Omental fat pad (tissue), 4 donors: ENCODE measurements around the gene TWNK. TPM values are rescaled to one million over a fixed set of nuclear protein-coding genes. Genes with fewer than 3 reads are reported as not detected.
A peak's percentile ranks its signal among the peaks of the same experiment; 100 is the strongest.

Source experiments
- ATAC-seq: fragments of 150-250 bp; one replicate; pipeline ENCODE4 v1.9.1; 2016; ENCODE audit warnings: mild to moderate bottlenecking, moderate library complexity; ENCODE audit not compliant: low FRiP score
- DNase-seq: peaks from one replicate; pipeline ENCODE4 v3.0.0-alpha.2; 2019; ENCODE audit warnings: low spot score
- total RNA-seq, 4 donors: library from RNA; depleted of rRNA; stranded (reverse); fragments of >200 nt; gene quantifications; one replicate each; pipeline ENCODE4 v1.1.0, GENCODE V29; 2016
- TF ChIP-seq, protein P1 (sequence below), 3 donors: fragments of 450-650 bp; IDR thresholded peaks; one replicate each; pipeline ENCODE4 v1.5.1; 2016 to 2017; ENCODE audit warnings: antibody characterized with exemption in 3 of 3, mild to moderate bottlenecking in 3 of 3, moderate library complexity in 2 of 3

TWNK gene
- total RNA-seq, 4 donors from 2014 or later = 4.6 to 20.8 (median 6.9) TPM

DNA sequence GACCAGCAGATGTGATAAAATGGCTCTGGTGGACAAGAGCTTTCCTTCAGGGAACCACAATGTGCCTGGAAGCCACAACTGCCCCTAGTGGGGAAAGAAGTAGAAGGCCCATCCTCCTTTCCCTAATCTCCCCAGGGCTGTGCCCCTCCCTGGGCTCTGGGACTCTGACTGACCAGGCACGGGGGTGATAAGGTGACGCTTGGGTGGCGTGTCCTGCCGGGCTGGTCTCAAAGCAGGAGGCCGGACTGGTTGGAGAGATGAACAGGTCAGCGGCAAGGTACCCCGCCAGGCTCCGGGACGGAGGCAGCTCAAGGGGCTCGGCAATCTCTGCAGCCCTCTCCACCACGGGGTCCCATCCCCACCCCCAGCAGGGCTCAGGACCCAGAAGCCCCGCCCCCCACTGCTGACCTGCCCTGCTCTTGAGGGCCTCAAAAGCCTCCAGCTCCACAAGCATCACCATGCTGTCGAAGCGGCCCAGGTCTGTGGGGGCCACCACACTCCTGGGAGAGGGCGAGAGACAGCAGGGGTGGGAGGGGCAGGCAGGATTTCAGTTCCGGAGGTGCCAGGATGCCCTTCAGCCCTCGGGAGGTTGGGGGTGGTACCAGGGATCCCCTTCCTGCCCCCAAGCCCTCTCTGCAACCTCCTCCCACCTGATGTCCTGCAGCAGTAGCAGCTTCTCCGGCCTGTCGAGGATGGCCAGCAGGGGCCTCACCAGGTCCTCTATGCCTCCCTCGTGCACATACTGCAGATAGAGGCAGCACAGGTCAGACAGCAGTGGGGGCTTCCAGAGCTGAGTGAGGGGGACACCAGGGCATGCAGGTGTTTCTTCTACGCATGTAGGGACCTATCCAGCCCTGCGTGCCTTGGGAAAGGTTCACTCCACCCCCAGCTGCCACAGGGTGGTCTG is 24.4 kb downstream of the TWNK start:
- no peak for ATAC-seq
- TF ChIP-seq, protein P1, sequence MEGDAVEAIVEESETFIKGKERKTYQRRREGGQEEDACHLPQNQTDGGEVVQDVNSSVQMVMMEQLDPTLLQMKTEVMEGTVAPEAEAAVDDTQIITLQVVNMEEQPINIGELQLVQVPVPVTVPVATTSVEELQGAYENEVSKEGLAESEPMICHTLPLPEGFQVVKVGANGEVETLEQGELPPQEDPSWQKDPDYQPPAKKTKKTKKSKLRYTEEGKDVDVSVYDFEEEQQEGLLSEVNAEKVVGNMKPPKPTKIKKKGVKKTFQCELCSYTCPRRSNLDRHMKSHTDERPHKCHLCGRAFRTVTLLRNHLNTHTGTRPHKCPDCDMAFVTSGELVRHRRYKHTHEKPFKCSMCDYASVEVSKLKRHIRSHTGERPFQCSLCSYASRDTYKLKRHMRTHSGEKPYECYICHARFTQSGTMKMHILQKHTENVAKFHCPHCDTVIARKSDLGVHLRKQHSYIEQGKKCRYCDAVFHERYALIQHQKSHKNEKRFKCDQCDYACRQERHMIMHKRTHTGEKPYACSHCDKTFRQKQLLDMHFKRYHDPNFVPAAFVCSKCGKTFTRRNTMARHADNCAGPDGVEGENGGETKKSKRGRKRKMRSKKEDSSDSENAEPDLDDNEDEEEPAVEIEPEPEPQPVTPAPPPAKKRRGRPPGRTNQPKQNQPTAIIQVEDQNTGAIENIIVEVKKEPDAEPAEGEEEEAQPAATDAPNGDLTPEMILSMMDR (IDR thresholded peaks at IDR 0.05) = no peak
- no peak for DNase-seq

DNA sequence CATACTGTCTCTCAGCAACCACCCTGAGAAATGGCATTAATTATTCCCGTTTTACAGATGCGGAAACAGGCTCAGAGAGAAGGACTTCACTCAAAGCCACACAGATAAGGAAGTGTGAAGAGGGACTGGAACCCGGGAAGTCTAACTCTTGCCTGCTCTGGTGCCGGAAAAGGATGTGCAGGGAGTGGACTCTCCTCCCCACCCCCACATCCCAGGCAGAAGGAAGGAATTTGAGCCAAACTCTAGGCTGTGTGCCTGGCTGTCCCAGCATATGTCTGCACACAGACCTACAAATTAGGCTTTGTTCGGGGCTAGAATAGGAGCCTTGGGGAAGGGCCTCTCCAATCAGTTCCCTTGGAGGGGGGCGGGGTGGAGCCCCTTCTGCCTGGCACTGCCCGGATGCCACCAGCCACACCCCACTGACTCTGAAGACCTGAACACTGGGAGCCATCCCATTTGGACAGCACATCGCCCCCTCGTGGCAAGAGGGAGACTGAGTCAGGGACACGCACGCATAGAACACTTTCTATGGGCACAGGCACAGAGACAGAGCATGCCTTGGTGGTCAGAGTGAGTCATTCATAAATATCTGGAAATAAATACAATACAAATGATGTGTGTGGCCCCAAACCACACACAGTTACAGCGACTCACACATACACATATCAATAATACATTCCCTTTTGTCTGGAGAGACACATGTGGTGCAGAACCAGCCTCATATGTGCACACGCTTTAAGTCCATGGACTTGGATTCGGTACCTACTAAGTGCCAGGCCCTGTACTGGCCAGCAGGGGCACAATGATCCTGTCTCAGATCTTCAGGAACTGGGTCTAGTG is 25.4 kb downstream of the TWNK start:
- TF ChIP-seq, protein P1 (IDR thresholded peaks at IDR 0.05) = peak in 1 of 3 donors; percentile 60
- ATAC-seq = peak; percentile 89
- peak; percentile 90 for DNase-seq

DNA sequence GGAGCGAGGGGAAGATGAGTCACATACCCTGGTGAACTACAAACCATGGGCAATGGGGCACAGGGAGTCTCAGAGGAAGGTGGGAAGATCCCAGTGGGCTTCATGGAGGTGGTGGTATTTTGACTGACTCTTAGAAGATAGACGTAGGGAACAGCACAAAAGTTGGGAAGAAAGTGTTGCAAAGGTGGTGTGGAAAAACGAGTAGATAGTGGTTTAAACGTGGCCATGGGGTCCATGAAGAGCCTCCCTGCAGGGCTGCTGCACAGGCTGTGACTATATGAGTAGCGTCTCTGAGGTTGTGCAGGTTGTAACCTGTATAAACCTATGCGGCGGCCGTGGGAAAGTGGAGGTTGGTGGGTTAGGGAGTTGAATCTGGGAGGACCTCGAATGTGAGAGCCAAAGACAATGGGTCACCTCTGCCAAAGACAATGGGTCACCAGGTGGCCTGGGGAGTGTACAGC is 26.1 kb downstream of the TWNK start:
- ATAC-seq (no peak), DNase-seq (no peak)
- TF ChIP-seq, protein P1 (IDR thresholded peaks at IDR 0.05) = no peak

DNA sequence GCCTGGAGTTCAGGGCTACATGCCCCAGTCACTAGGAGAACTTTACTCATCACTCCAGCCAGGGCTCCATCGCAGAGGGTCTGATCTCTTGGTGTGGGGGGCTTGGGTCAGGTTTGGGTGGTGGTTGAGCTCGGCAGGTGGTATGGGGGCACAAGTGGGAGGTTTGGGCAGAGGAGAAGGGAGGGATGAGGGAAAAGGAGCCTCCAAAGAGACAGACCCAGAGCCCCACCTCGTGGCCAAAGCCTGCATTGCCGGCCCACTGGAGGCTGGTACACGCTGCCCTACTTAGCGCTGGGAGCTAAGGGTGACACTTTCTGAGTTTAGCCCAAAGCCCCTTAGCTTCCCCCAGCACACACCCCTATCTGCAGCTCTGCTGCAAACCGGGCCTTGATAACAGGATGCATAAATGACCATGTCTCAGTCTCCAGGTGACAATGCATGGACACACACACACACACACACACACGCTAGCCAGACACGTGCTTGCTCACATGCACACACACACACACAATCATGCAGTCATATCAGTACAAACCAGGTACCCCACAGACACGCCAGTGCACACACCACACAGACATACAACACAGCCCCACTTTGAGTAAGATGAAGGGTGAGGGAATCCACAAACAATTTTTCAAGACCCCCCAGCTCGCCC is 27.0 kb downstream of the TWNK start:
- ATAC-seq (peak; percentile 31), DNase-seq (peak; percentile 97)
- TF ChIP-seq, protein P1 (IDR thresholded peaks at IDR 0.05) = peak in 1 of 3 donors; percentile 79

DNA sequence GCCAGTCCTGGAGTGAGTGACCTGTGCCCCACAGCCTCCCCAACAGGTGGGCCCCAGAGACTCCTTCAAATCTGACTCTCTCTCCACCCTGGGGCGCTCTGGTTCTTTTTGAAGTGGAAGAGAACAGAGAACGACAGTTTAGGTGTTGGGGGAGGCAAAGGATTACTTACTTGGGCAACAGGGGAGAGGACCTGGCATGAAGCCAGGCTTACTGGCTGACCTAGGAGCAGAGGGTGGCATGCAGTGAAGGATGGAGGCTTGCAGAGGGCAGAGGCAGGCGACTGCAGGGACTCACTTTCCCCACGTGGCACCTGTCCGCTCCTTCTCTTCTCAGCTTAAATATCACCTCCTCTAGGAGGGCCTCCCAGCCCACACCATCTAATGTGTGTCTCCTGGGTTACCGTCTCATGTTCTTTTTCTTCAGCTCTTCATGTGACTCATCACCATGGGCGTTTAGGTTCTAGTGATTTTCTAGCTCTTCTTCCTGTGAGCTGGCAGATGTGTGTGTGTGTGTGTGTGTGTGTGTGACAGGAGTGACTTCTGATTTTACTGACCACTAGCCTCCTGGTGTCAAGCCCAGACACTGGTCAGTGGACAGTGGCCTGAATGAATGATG is 27.7 kb downstream of the TWNK start:
- TF ChIP-seq, protein P1 (IDR thresholded peaks at IDR 0.05) = no peak

DNA sequence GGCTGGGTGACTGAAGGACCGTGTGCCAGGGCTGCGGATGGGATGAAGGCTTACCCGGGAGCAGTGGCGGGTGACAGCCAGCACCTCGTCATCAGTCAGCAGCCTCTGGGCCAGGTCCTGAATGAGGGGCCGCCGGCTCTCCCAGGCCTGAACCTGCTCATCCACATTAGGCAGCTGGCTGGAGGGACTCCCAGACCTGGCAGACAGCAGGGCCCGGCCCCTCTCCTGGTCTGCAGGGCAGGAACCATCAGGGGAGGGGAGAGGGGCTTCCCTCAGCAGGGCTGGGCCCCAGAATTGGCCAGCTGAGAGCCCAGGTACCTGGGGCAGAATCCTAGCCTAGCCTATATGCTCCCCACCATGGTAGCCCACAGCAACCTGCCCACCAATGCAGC is 28.2 kb downstream of the TWNK start:
- DNase-seq (no peak), ATAC-seq (no peak)
- TF ChIP-seq, protein P1 (IDR thresholded peaks at IDR 0.05) = no peak

More for the DNA sequence above, 27.7 kb downstream of the TWNK start:
- ATAC-seq = no peak
- DNase-seq = no peak
